Measurements from ENCODE around the gene SLC17A8.

SLC17A8 gene

DNA sequence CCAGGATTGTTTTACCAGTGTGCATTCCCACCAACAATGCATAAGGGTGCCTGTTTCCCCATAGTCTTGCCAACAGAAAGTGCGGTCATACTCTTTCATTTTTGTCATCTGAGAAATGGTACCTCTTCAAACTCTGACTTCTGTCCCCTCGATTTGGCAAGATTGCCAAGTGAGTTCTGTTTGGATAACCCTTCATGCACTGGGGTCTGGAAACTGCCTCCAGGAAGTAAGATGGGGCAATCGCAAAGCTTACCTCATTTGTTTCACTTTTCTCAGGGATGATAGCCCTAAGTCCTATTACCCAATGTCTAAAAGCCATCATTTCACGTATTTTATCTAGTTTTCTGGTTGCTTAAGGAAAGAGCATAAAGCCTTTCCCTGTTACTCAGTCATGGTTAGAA is 88.2 kb downstream of the SLC17A8 start:
- peaks cover 14% of the 10 kb centered on the region for H3K27me3 ChIP-seq (ENCODE audit: low read depth, low read length)
- H3K4me2 ChIP-seq (ENCODE audit: low read length), result no peak overlapping the region
- H3K9ac ChIP-seq (ENCODE audit: low read length), result no peak overlapping the region
- H4K20me1 ChIP-seq (ENCODE audit: insufficient read depth, low read length), result no peaks in the 10 kb centered on the region
- H3K4me1 ChIP-seq (ENCODE audit: low read length), result no peaks in the 10 kb centered on the region
- H3K36me3 ChIP-seq (replicated peaks; ENCODE audit: low read depth, low read length), result no peaks in the 10 kb centered on the region
- no peak overlapping the region for H3K4me3 ChIP-seq (ENCODE audit: low read length)
- TF ChIP-seq EZH2phosphoT487 (IDR thresholded peaks at IDR 0.05; ENCODE audit: low read depth) (no peak), CTCF (IDR thresholded peaks at IDR 0.05; ENCODE audit: low read depth, low read length) (no peak)
- H3K27ac ChIP-seq (ENCODE audit: low read length), result no peak overlapping the region
- H3K9me3 ChIP-seq (ENCODE audit: insufficient read depth, low read length), result no peaks in the 10 kb centered on the region
- H2AFZ ChIP-seq (ENCODE audit: low read depth, low read length), result no peak overlapping the region
- no peaks in the 10 kb centered on the region for H3K79me2 ChIP-seq (ENCODE audit: low read length)

GRCh38 chr12:100447381-100447780 is 90.5 kb downstream of the SLC17A8 start:
- Histone ChIP-seq H3K27ac (ENCODE audit: low read length) (no peak overlapping the region), H3K9me3 (ENCODE audit: insufficient read depth, low read length) (no peaks in the 10 kb centered on the region), H3K4me2 (ENCODE audit: low read length) (no peak overlapping the region), H3K36me3 (replicated peaks; ENCODE audit: low read depth, low read length) (no peaks in the 10 kb centered on the region), H3K4me3 (ENCODE audit: low read length) (no peak overlapping the region), H3K4me1 (ENCODE audit: low read length) (no peaks in the 10 kb centered on the region), H3K9ac (ENCODE audit: low read length) (no peak overlapping the region), H4K20me1 (ENCODE audit: insufficient read depth, low read length) (no peaks in the 10 kb centered on the region), H3K79me2 (ENCODE audit: low read length) (no peaks in the 10 kb centered on the region), H3K27me3 (ENCODE audit: low read depth, low read length) (peaks cover 26% of the 10 kb centered on the region), H2AFZ (ENCODE audit: low read depth, low read length) (no peak overlapping the region)
- no peak for TF ChIP-seq EZH2phosphoT487 (IDR thresholded peaks at IDR 0.05; ENCODE audit: low read depth)
- TF ChIP-seq CTCF (IDR thresholded peaks at IDR 0.05; ENCODE audit: low read depth, low read length), result no peak

DNA sequence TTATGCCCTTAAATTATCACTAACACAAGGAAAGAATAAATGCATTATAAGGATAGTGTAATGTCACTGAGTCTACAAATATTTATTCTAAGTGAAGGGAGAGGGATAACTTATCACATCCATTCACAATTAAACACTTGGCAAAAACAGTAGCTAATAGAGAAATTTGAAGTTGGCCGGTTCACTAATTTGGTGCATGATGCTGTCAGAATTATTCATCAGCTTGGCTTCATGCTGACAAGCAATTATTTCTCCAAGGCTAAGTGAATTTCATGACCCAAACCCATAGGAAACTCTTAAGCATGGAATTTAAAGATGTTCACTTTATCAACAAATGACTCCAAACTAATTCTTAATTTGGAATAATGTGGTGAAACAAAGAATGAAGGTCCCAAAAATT is 91.8 kb downstream of the SLC17A8 start:
- peaks cover 26% of the 10 kb centered on the region for H3K27me3 ChIP-seq (ENCODE audit: low read depth, low read length)
- no peak overlapping the region for H3K27ac ChIP-seq (ENCODE audit: low read length)
- no peak overlapping the region for H2AFZ ChIP-seq (ENCODE audit: low read depth, low read length)
- H3K4me2 ChIP-seq (ENCODE audit: low read length), result no peak overlapping the region
- no peaks in the 10 kb centered on the region for H4K20me1 ChIP-seq (ENCODE audit: insufficient read depth, low read length)
- no peak overlapping the region for H3K4me3 ChIP-seq (ENCODE audit: low read length)
- H3K9ac ChIP-seq (ENCODE audit: low read length), result no peak overlapping the region
- no peaks in the 10 kb centered on the region for H3K36me3 ChIP-seq (replicated peaks; ENCODE audit: low read depth, low read length)
- no peaks in the 10 kb centered on the region for H3K9me3 ChIP-seq (ENCODE audit: insufficient read depth, low read length)
- H3K4me1 ChIP-seq (ENCODE audit: low read length), result no peaks in the 10 kb centered on the region
- no peak for TF ChIP-seq EZH2phosphoT487 (IDR thresholded peaks at IDR 0.05; ENCODE audit: low read depth)
- TF ChIP-seq CTCF (IDR thresholded peaks at IDR 0.05; ENCODE audit: low read depth, low read length), result no peak
- H3K79me2 ChIP-seq (ENCODE audit: low read length), result no peaks in the 10 kb centered on the region

GRCh38 chr12:100450735-100451134 is 93.9 kb downstream of the SLC17A8 start:
- peaks cover 26% of the 10 kb centered on the region for H3K27me3 ChIP-seq (ENCODE audit: low read depth, low read length)
- H2AFZ ChIP-seq (ENCODE audit: low read depth, low read length), result no peak overlapping the region
- no peaks in the 10 kb centered on the region for H4K20me1 ChIP-seq (ENCODE audit: insufficient read depth, low read length)
- no peak overlapping the region for H3K4me3 ChIP-seq (ENCODE audit: low read length)
- H3K9me3 ChIP-seq (ENCODE audit: insufficient read depth, low read length), result no peaks in the 10 kb centered on the region
- no peak overlapping the region for H3K9ac ChIP-seq (ENCODE audit: low read length)
- H3K4me1 ChIP-seq (ENCODE audit: low read length), result no peaks in the 10 kb centered on the region
- no peaks in the 10 kb centered on the region for H3K36me3 ChIP-seq (replicated peaks; ENCODE audit: low read depth, low read length)
- no peaks in the 10 kb centered on the region for H3K79me2 ChIP-seq (ENCODE audit: low read length)
- no peak overlapping the region for H3K27ac ChIP-seq (ENCODE audit: low read length)
- H3K4me2 ChIP-seq (ENCODE audit: low read length), result no peak overlapping the region
- no peak for TF ChIP-seq CTCF (IDR thresholded peaks at IDR 0.05; ENCODE audit: low read depth, low read length)
- no peak for TF ChIP-seq EZH2phosphoT487 (IDR thresholded peaks at IDR 0.05; ENCODE audit: low read depth)

Data from OCI-LY3 (cell line).